Prostate gland (tissue), 2 donors: ENCODE data around the gene GDF2.

Experiments
- POLR2A ChIP-seq: fragments of 450-650 bp; IDR thresholded peaks from one replicate; pipeline ENCODE4 v1.6.1; 2016; ENCODE audit warnings: antibody characterized with exemption, mild to moderate bottlenecking
- POLR2AphosphoS5 ChIP-seq: sonication (generic); formaldehyde crosslinking; IDR thresholded peaks from one replicate; pipeline ENCODE4 v1.6.1; 2017; ENCODE audit warnings: antibody characterized with exemption
- TF ChIP-seq, protein P1 (sequence below), 4 experiments: fragments of 200-600 bp in 2 of 4; fragments of 450-650 bp in 2 of 4; sonication (generic) in 2 of 4; IDR thresholded peaks; 1 replicate in 3 of 4; 2 replicates in 1 of 4; pipeline ENCODE4 v1.5.1; 2016 to 2019; ENCODE audit warnings: antibody characterized with exemption in 4 of 4, mild to moderate bottlenecking in 2 of 4, moderate library complexity in 2 of 4

DNA sequence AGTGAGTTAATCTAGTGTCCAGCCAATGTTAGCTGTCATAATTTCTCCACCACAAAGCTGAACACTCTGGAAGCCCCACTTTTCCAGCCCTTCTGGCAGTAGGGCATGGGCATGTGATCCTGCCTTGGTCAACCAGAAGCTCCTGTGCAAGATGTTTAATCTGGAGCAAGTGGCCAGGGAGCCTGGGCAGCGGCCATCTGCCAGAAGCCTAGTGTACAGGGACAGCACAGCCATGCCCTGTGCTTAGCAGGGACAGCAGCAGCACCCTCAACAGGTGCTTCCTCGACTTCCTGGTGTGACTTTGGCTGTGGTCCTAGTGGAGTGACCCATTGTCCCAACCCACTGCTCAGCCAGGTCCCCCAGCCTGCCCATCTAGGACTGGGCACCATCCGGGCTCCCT lies 36.2 kb downstream of the GDF2 start:
- TF ChIP-seq, protein P1, sequence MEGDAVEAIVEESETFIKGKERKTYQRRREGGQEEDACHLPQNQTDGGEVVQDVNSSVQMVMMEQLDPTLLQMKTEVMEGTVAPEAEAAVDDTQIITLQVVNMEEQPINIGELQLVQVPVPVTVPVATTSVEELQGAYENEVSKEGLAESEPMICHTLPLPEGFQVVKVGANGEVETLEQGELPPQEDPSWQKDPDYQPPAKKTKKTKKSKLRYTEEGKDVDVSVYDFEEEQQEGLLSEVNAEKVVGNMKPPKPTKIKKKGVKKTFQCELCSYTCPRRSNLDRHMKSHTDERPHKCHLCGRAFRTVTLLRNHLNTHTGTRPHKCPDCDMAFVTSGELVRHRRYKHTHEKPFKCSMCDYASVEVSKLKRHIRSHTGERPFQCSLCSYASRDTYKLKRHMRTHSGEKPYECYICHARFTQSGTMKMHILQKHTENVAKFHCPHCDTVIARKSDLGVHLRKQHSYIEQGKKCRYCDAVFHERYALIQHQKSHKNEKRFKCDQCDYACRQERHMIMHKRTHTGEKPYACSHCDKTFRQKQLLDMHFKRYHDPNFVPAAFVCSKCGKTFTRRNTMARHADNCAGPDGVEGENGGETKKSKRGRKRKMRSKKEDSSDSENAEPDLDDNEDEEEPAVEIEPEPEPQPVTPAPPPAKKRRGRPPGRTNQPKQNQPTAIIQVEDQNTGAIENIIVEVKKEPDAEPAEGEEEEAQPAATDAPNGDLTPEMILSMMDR (IDR thresholded peaks at IDR 0.05): no peak
- TF ChIP-seq POLR2AphosphoS5 (no peak), POLR2A (no peak)
